ENCODE data around the gene PERP.
"Not testable (repeated sequence)": the region's sequence is repeated elsewhere in the genome, so short reads cannot be mapped to it uniquely, and the experiment has no call there.

Gene PERP

GRCh38 chr6:138104618-138105213 lies 2.5 kb downstream of the PERP start:
- DNase-seq: no peak

- DNase-seq: no peak
Observed at GRCh38 chr6:138103871-138104270, 3.3 kb downstream of the PERP start.

DNA sequence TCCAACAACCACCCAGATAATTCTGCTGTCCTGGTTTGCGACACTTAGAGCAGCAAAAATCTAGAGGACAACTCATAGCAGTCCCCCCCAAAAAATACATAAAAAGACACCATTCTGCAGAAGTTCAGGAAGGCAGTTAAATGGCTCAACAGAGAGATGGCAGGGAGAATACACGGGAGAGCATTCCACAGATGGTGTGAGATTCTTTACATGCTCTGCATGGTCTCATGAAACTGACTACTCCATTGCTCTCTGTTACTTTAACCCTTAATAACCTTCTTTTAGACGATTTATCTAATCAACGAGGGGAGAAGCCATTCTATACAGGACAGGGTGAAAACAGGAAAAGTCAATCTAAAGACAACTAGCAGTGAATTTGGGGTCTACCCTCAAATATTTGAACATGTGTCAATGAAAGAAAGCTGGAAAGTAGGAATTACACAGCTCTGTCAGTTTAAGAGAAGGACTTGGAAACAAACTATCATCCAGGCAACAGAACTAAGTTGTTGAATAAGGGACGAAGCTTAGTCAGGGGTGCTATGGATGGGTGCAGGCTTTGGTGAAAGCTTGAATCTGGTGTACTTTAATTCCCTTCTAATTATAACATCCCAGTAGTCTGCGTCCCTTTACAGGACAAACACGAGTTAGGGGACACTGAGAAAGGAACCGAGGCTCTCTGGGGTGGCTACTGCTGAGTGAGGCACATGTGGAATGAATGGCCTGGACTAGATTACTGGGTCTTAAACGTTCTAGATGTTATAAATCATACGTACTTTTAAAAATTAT lies 5.1 kb downstream of the PERP start:
- no peak for DNase-seq

DNA sequence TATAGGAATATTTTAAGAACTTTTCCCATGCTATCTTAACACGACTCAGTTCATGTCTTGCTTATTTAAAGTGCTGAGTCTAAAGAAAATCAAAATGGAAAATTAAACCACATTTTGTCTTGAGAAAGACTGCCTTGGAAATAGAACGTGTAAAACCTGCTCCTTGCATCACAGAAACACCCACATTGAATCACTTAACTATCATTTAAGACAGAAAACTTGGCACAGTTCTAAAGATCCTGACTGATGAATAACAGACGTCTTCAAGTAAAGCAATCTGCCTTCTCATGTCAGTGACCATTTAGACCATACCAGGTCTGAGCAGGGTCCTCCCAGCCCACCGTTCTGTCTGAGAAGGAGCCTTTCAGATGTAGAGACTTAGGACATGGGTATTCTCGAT lies 7.4 kb downstream of the PERP start:
- peak; percentile 56 for DNase-seq

DNA sequence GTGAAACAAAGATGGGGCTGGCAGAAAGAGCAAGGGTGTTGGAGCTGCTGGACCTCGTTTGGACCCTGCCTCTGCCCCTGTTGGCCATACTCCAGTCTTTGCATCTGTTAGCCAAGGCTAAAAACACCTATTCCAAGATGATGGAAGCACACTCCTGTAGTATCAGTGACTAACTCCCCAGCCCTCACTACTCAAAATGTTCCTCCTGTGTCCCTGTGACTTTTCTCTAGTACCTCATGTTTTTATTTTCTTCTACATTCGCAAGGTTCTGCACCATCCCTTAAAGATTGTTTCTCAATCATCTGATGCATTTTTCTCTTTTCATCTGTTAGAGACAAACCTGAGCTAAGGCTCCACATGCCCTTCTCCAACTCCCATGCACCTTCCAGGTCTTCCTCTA lies 8.9 kb downstream of the PERP start:
- DNase-seq: no peak

- DNase-seq: no peak
Observed at GRCh38 chr6:138094260-138094659, 13.0 kb downstream of the PERP start.

DNA sequence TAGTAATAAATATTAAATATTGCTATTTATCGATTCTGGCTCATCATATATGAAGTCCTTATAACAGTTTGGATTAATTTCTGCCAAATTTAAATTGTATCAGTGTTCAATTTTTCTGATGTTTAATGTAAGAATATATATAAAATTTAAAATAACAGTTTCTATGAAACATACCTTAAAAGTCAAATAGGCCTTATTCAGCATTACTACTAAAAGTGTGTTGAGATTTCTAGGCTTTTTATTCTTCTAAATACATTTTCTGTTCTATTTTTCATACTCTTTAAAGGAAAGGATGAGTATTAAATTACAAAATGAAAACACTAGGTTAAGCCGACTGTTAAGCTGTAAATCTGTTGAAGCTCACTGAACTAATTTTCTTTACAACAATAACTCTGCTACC lies 13.6 kb downstream of the PERP start:
- no peak for DNase-seq

DNA sequence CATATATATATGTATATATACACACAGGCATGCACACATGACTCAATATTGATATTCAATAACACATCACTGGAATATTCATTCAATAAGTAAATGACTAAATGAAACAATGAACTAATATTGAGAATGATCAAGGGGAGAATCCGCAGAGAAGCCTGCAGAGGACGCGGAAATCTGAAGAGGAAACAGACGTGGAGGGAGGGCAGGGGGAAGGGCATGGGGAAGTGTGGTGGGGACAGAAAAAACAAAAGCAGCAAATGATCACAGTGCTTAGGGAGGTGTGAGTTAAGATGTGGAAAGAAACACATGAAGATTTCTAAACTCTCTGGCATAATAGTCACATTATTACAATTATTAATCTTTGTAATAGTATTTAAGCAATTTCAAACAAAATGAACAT lies 14.5 kb downstream of the PERP start:
- no peak for DNase-seq

- DNase-seq: no peak
Observed at GRCh38 chr6:138089325-138089724, 17.9 kb downstream of the PERP start.

DNA sequence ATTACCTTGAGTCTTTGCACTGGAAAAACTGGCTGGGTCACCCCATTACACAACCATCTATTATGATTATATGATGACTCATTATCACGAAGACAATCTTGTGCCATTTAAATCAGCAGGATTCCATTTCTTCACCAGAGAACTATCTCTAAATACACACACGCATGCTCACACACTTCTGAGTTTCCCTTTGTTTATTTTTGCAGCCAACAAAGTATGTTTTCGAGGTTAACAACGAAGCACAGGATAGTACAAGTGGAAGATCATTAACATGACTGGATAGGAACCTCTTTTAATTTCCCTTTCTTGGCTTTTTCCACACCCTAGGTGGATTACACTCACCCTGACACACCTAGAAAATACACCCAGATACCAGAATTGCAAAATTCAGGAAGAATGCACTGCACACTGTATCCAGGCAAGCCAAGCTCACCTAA lies 18.9 kb downstream of the PERP start:
- peak; percentile 83 for DNase-seq

- DNase-seq: peak; percentile 17
Observed at GRCh38 chr6:138087593-138088325, 19.5 kb downstream of the PERP start.

DNA sequence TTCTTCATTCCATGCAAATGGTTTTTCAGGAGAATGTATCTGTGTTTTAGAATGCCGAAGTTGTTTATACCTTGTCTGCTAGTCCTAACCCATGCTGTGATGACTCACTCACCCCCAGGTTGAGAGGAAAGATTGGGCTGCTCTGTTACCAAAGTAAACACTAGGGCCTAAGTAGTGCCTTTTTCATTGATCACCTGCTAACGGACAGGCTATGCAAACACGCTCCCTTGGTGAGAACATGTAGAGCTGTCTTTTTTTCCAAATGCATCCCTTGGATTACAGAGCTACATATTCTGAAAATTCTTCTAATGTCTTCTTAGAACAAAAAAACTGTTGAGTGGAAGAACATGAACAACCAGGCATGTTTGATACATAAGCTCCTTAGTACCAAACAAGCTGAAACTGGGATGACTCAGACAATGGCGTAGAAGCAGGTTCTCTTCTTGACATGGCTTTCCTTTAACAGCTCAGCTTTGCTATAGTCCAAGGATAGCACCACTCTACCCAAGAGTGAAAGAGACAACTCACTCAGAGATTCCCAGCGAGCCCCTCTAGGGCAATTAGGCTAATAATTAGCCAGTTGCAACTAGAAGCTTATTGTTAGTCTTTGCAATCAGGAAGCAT lies 20.5 kb downstream of the PERP start:
- peak; percentile 54 for DNase-seq

GRCh38 chr6:138085839-138086222 lies 21.4 kb downstream of the PERP start:
- DNase-seq: no peak

DNA sequence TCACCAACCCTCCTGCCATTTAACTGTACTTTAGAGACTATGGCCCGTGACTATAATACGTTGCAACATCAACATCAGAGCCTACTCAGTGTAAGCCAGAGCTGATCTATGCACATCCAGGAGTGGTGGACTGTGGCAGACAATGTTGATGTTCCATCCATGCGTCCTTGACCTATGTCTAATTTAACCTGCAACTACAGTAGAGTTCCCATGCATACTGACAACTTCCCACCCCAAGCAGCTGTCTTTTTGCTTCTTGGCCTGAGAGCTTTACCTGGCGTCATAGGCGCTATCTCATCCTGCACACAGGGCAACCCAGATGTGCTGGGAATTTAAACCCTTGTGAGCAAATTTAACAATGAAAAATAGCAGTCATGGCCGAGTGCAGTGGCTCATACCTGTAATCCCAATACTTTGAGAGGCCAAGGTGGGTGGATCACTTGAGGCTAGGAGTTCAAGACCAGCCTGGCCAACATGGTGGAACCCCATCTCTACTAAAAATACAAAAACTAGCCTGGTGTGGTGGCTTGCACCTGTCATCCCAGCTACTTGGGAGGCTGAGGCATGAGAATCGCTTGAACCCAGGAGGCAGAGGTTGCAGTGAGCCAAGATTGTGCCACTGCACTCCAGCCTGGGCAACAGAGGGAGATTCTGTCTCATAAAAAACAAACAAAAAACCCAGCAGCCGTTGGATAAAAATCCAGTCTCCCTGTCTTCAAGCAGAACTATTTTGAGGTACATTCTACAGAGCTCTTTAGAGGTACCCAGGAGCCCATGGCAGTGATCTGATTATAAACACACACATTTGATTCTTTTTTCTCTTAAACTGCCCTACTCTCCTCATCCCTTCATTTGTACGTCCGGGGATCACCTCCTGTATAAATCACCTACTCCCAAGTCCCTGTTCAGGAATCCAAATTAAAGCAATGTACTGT lies 22.0 kb downstream of the PERP start:
- no peak for DNase-seq

DNA sequence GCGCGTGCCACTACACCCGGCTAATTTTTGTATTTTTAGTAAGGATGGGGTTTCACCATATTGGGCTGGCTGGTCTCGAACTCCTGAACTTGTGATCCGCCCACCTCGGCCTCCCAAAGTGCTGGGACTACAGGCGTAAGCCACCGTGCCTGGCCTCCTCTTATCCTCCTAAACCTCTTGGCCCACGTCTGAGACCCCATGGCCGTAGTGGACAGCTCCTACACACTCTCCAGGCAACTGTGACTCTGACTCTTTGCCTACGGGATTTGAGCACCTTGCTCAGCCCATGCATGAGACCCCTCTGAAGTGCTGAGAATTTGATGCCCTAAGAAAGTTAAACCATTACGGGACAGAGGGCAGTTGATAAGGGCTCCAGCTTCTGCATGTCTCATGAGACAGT lies 25.0 kb downstream of the PERP start:
- no peak for DNase-seq

GRCh38 chr6:138079556-138079955 lies 27.7 kb downstream of the PERP start:
- not testable (repeated sequence) for DNase-seq

GRCh38 chr6:138078491-138078890 lies 28.7 kb downstream of the PERP start:
- no peak for DNase-seq

- DNase-seq: no peak
Observed at GRCh38 chr6:138073264-138073663, 34.0 kb downstream of the PERP start.

- no peak for DNase-seq
Observed at GRCh38 chr6:138063726-138064125, 43.5 kb downstream of the PERP start.

GRCh38 chr6:138054982-138055381 lies 52.2 kb downstream of the PERP start:
- no peak for DNase-seq

GRCh38 chr6:138052783-138053182 lies 54.4 kb downstream of the PERP start:
- DNase-seq: peak; percentile 70

DNA sequence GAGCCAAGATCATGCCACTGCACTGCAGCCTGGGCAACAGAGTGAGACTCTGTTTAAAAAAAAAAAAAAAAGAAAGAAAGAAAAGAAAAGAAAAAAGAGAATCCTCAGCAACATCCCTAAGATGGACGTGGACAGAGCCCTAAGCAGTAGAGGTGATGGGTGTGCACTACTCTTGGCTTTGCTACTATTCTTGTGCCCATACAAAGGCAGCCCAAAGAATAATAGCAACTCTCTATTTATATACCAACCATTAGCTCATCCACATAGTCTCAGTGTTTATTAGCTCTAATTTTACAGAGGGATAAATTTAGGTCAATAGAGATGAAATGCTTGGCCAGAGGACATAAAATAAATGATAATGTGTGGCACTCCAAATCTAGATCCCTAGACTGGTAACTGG lies 62.2 kb downstream of the PERP start:
- DNase-seq: no peak

All from NCI-H226 (cell line).